Fibroblast of lung (primary cell): ENCODE results near the gene DLGAP1. TPM values are rescaled to one million over a fixed set of nuclear protein-coding genes. Genes with fewer than 3 reads are reported as not detected.

Experiments used
- DNase-seq, 2 donors: peaks; one replicate each; pipeline versions ENCODE4 v3.0.0 to v3.0.0-alpha.2; 2010; ENCODE audit warnings: low read depth in 2 of 2
- H2AFZ ChIP-seq: 2 replicates; pipeline ENCODE4 v1.5.1; 2012; ENCODE audit warnings: low read length, control low read depth, inconsistent platforms
- H3K27ac ChIP-seq: 2 replicates; pipeline ENCODE4 v1.5.1; 2011; ENCODE audit warnings: low read length, control low read depth; ENCODE audit not compliant: insufficient read depth
- H3K27me3 ChIP-seq: 2 replicates; pipeline ENCODE4 v1.5.1; 2011; ENCODE audit warnings: mild to moderate bottlenecking, low read length; ENCODE audit not compliant: control insufficient read depth, insufficient read depth
- H3K36me3 ChIP-seq: 2 replicates; pipeline ENCODE4 v1.5.1; 2011; ENCODE audit warnings: low read length; ENCODE audit not compliant: control insufficient read depth, insufficient read depth
- H3K4me1 ChIP-seq: 2 replicates; pipeline ENCODE4 v1.5.1; 2011; ENCODE audit warnings: low read length; ENCODE audit not compliant: control insufficient read depth, insufficient read depth; ENCODE audit errors: extremely low read depth
- H3K4me2 ChIP-seq: 2 replicates; pipeline ENCODE4 v1.5.1; 2011; ENCODE audit warnings: low read length, control low read depth; ENCODE audit not compliant: insufficient read depth; ENCODE audit errors: extremely low read depth
- H3K4me3 ChIP-seq, 4 experiments: fragments of 200-600 bp in 1 of 4; sonication (generic) in 1 of 4; replicated peaks in 1 of 4; 2 replicates each; pipeline ENCODE4 v1.5.1; 2011 to 2016; ENCODE audit warnings: low read length in 4 of 4, low read depth in 3 of 4, mild to moderate bottlenecking in 3 of 4, control low read depth in 2 of 4, inconsistent platforms in 1 of 4, mixed read lengths in 1 of 4; ENCODE audit not compliant: insufficient read depth in 1 of 4; ENCODE audit errors: control extremely low read depth in 1 of 4
- H3K79me2 ChIP-seq: 2 replicates; pipeline ENCODE4 v1.5.1; 2012; ENCODE audit warnings: mild to moderate bottlenecking, low read length, inconsistent platforms; ENCODE audit not compliant: control insufficient read depth, insufficient read depth
- H3K9ac ChIP-seq: 2 replicates; pipeline ENCODE4 v1.5.1; 2011; ENCODE audit warnings: mild to moderate bottlenecking, low read length, control low read depth; ENCODE audit not compliant: insufficient read depth
- H3K9me3 ChIP-seq: 2 replicates; pipeline ENCODE4 v1.5.1; 2012; ENCODE audit warnings: low read depth, low read length; ENCODE audit not compliant: control insufficient read depth, insufficient read depth
- H4K20me1 ChIP-seq: 2 replicates; pipeline ENCODE4 v1.5.1; 2011; ENCODE audit warnings: low read length; ENCODE audit not compliant: control insufficient read depth, insufficient read depth; ENCODE audit errors: extremely low read depth
- EZH2 ChIP-seq: IDR thresholded peaks from 2 replicates; pipeline ENCODE4 v1.5.1; 2012; ENCODE audit warnings: low read length, control low read depth, mild to moderate bottlenecking; ENCODE audit errors: missing control alignments
- polyA plus RNA-seq, 2 donors: library from polyadenylated mRNA; depleted of rRNA in 1 of 2; stranded (reverse) in 1 of 2; unstranded in 1 of 2; fragments of >200 nt; gene quantifications; 2 replicates each; pipeline ENCODE4 v1.2.1, GENCODE V29; 2011 to 2012; ENCODE audit warnings: missing spikeins in 1 of 2
- total RNA-seq: library from RNA; depleted of rRNA; stranded (reverse); fragments of >200 nt; gene quantifications from 2 replicates; pipeline ENCODE4 v1.2.1, GENCODE V29; 2014
- TF ChIP-seq, protein P1 (sequence below), 2 donors: IDR thresholded peaks in 1 of 2; conservative IDR thresholded peaks in 1 of 2; 1 replicate in 1 of 2; 2 replicates in 1 of 2; pipeline ENCODE4 v1.5.1; 2011 to 2012; ENCODE audit warnings: low read length in 2 of 2, control low read depth in 1 of 2, inconsistent platforms in 1 of 2, low read depth in 1 of 2, mild to moderate bottlenecking in 1 of 2

DLGAP1 gene
- total and polyA plus RNA-seq, 2 donors (not counting 1 experiment from before 2014, with no cell fraction given), result 0.16 to 0.17 TPM

DNA sequence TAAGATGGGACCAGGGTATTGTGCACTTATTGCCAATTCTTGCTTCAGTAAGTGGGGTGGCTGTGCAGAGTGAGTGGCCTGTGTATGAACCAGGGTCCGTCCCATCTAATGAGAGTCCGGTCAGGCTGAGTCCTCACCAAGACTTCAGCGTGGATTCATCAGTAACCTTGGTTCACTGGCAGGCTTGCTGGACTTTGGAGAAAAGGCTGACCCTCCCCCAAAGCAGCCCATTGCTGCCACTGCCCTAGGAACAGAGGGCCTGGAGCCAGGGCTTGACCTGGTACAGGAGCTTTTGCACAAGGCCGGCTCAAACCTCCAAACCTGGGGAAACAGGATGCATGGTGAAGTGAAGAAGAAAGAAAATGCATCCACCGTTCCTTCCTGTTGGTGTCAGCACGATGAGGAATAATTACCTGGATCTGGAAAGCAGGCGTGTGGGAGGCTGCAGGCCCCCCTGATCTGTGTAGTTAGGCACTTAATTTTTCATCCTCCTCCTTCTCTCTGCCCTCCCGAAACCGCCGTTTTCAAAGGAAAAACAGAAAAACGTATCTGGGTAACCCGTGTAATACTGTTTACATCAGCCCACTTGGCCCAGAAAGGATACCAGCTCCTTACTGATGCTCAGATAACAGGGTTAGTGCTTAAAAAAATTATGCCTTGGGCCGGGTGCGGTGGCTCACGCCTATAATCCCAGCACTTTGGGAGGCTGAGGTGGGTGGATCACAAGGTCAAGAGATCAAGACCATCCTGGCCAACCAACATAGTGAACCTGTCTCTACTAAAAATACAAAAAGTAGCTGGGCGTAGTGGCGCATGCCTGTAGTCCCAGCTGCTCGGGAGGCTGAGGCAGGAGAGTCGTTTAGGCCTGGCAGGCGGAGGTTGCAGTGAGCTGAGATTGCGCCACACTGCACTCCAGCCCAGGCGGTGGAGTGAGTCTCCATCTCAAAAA is 857.4 kb downstream of the DLGAP1 start:
- peaks cover 31% of the 10 kb centered on the region for H3K4me1 ChIP-seq
- no peaks in the 10 kb centered on the region for H4K20me1 ChIP-seq
- H2AFZ ChIP-seq, result no peak overlapping the region
- peaks cover 24% of the 10 kb centered on the region for H3K79me2 ChIP-seq
- H3K27ac ChIP-seq, result peak overlapping the region; percentile 99
- no peak overlapping the region for H3K9ac ChIP-seq
- H3K36me3 ChIP-seq, result peaks cover 4% of the 10 kb centered on the region
- peak overlapping the region; percentile 90 for H3K4me2 ChIP-seq
- DNase-seq, result no peak
- H3K27me3 ChIP-seq, result no peaks in the 10 kb centered on the region
- H3K4me3 ChIP-seq, result peak overlapping the region in 2 of 4 experiments; percentile 2 to 68
- TF ChIP-seq EZH2, result no peak
- TF ChIP-seq, protein P1, sequence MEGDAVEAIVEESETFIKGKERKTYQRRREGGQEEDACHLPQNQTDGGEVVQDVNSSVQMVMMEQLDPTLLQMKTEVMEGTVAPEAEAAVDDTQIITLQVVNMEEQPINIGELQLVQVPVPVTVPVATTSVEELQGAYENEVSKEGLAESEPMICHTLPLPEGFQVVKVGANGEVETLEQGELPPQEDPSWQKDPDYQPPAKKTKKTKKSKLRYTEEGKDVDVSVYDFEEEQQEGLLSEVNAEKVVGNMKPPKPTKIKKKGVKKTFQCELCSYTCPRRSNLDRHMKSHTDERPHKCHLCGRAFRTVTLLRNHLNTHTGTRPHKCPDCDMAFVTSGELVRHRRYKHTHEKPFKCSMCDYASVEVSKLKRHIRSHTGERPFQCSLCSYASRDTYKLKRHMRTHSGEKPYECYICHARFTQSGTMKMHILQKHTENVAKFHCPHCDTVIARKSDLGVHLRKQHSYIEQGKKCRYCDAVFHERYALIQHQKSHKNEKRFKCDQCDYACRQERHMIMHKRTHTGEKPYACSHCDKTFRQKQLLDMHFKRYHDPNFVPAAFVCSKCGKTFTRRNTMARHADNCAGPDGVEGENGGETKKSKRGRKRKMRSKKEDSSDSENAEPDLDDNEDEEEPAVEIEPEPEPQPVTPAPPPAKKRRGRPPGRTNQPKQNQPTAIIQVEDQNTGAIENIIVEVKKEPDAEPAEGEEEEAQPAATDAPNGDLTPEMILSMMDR (conservative IDR thresholded peaks at IDR 0.05 in 1 of 2, IDR thresholded peaks at IDR 0.05 in 1 of 2; ENCODE audit: low read depth in 1 of 2, low read length in 2 of 2), result no peak
- no peaks in the 10 kb centered on the region for H3K9me3 ChIP-seq

GRCh38 chr18:3596637-3597384 is 858.3 kb downstream of the DLGAP1 start:
- Histone ChIP-seq H3K27me3 (no peaks in the 10 kb centered on the region), H3K27ac (peak overlapping the region; percentile 99), H3K36me3 (peaks cover 4% of the 10 kb centered on the region), H2AFZ (no peak overlapping the region), H3K4me3 (peak overlapping the region; percentile 19 to 68 (median 31)), H3K9me3 (no peaks in the 10 kb centered on the region), H3K4me2 (peak overlapping the region; percentile 90), H4K20me1 (no peaks in the 10 kb centered on the region), H3K4me1 (peaks cover 30% of the 10 kb centered on the region), H3K9ac (peak overlapping the region; percentile 45), H3K79me2 (peaks cover 24% of the 10 kb centered on the region)
- TF ChIP-seq EZH2, result no peak
- TF ChIP-seq, protein P1 (conservative IDR thresholded peaks at IDR 0.05 in 1 of 2, IDR thresholded peaks at IDR 0.05 in 1 of 2; ENCODE audit: low read depth in 1 of 2, low read length in 2 of 2), result peak in 1 of 2 donors; percentile 16
- peak; percentile 46 to 47 for DNase-seq

DNA sequence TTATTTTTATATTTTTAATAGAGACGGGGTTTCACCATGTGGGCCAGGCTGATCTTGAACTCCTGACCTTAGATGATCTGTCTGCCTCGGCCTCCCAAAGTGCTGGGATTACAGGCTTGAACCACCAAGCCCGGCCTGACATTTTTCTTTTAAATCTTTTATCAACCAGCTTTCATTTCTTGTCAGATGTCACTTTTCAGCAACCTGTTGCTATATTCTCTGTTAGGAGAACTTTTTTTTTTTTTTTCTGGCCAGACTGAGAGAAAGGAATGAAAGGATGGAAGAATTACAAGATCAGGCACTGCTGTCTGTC is 858.8 kb downstream of the DLGAP1 start:
- TF ChIP-seq EZH2, result no peak
- TF ChIP-seq, protein P1 (conservative IDR thresholded peaks at IDR 0.05 in 1 of 2, IDR thresholded peaks at IDR 0.05 in 1 of 2; ENCODE audit: low read depth in 1 of 2, low read length in 2 of 2), result no peak
- peak overlapping the region in 3 of 4 experiments; percentile 29 to 68 (median 33) for H3K4me3 ChIP-seq
- H4K20me1 ChIP-seq, result no peaks in the 10 kb centered on the region
- peaks cover 30% of the 10 kb centered on the region for H3K4me1 ChIP-seq
- no peaks in the 10 kb centered on the region for H3K9me3 ChIP-seq
- H3K4me2 ChIP-seq, result peak overlapping the region; percentile 99
- H3K36me3 ChIP-seq, result peaks cover 4% of the 10 kb centered on the region
- no peak for DNase-seq
- no peak overlapping the region for H2AFZ ChIP-seq
- H3K9ac ChIP-seq, result peak overlapping the region; percentile 45
- no peaks in the 10 kb centered on the region for H3K27me3 ChIP-seq
- H3K79me2 ChIP-seq, result peaks cover 24% of the 10 kb centered on the region
- peak overlapping the region; percentile 99 for H3K27ac ChIP-seq
